PC-3 (cell line): ENCODE results near the gene TSPYL2. TPM values are rescaled to one million over a fixed set of nuclear protein-coding genes. Genes with fewer than 3 reads are reported as not detected.

Source experiments
- ATAC-seq: fragments of 200-7000 bp; cut with Tn5 transposase; 2 replicates; pipeline ENCODE4 v1.9.1; 2020; ENCODE audit warnings: mild to moderate bottlenecking, moderate library complexity
- BruUV-seq: library from RNA; stranded (reverse); fragments of 400-500 nt; replicated peaks from 2 replicates; lab custom pipeline; 2021; lab: Mats Ljungman, UMichigan
- CTCF ChIA-PET: fragments of 300-600 bp; sonication (Branson Sonifier 250); formaldehyde crosslinking; loops from one replicate; lab custom pipeline; 2022; ENCODE audit warnings: antibody characterized with exemption; lab: Charles Lee
- POLR2A ChIA-PET: fragments of 300-600 bp; sonication (Branson Sonifier 250); formaldehyde crosslinking; loops from one replicate; lab custom pipeline; 2022; ENCODE audit warnings: antibody characterized with exemption; ENCODE audit not compliant: unreplicated experiment; lab: Charles Lee
- DNase-seq: peaks from one replicate; pipeline ENCODE4 v3.0.0-alpha.2; 2015
- H2AFZ ChIP-seq: fragments of 300-600 bp; sonication (generic); 2 replicates; pipeline ENCODE4 v1.6.0; 2016; ENCODE audit warnings: antibody characterized with exemption, low read length
- H3F3A ChIP-seq: fragments of 300-600 bp; sonication (generic); one replicate; pipeline ENCODE4 v1.6.0; 2017; ENCODE audit warnings: antibody characterized with exemption, low read length, control low read depth, mild to moderate bottlenecking; ENCODE audit not compliant: unreplicated experiment
- H3K27ac ChIP-seq: fragments of 300-600 bp; sonication (generic); 2 replicates; pipeline ENCODE4 v1.5.1; 2016; ENCODE audit warnings: mild to moderate bottlenecking, low read length
- H3K27me3 ChIP-seq: fragments of 300-600 bp; sonication (generic); 2 replicates; pipeline ENCODE4 v1.6.1; 2016; ENCODE audit warnings: low read length, mixed read lengths
- H3K36me3 ChIP-seq: fragments of 300-600 bp; sonication (generic); 2 replicates; pipeline ENCODE4 v1.6.1; 2016; ENCODE audit warnings: low read depth, mixed run types, low read length, mixed read lengths
- H3K4me1 ChIP-seq: fragments of 300-600 bp; sonication (generic); 2 replicates; pipeline ENCODE4 v1.5.1; 2016; ENCODE audit warnings: low read length; ENCODE audit not compliant: insufficient read depth
- H3K4me2 ChIP-seq: fragments of 300-600 bp; sonication (generic); 2 replicates; pipeline ENCODE4 v1.6.0; 2016; ENCODE audit warnings: low read length
- H3K4me3 ChIP-seq: fragments of 300-600 bp; sonication (generic); 2 replicates; pipeline ENCODE4 v1.5.1; 2016; ENCODE audit warnings: mild to moderate bottlenecking, low read length, mixed read lengths
- H3K79me2 ChIP-seq: fragments of 300-600 bp; sonication (generic); 2 replicates; pipeline ENCODE4 v1.6.1; 2017; ENCODE audit warnings: low read length, mixed read lengths
- H3K9ac ChIP-seq: fragments of 300-600 bp; sonication (generic); 2 replicates; pipeline ENCODE4 v1.6.0; 2016; ENCODE audit warnings: mild to moderate bottlenecking, low read length
- H3K9me2 ChIP-seq: fragments of 300-600 bp; sonication (generic); replicated peaks from 2 replicates; pipeline ENCODE4 v1.6.1; 2016; ENCODE audit warnings: mixed run types, low read length, mixed read lengths
- H3K9me3 ChIP-seq: fragments of 300-600 bp; sonication (generic); 2 replicates; pipeline ENCODE4 v1.6.1; 2016; ENCODE audit warnings: low read length, mixed read lengths
- H4K20me1 ChIP-seq: fragments of 300-600 bp; sonication (generic); 2 replicates; pipeline ENCODE4 v1.6.1; 2016; ENCODE audit warnings: low read length, mixed read lengths
- EZH2 ChIP-seq: fragments of 300-600 bp; sonication (generic); IDR thresholded peaks from one replicate; pipeline ENCODE4 v1.6.1; 2017; ENCODE audit warnings: antibody characterized with exemption, mild to moderate bottlenecking, low read length; ENCODE audit not compliant: unreplicated experiment
- EZH2phosphoT487 ChIP-seq: fragments of 300-600 bp; sonication (generic); IDR thresholded peaks from 2 replicates; pipeline ENCODE4 v1.6.1; 2018; ENCODE audit warnings: mild to moderate bottlenecking, antibody characterized with exemption, low read length, borderline replicate concordance
- intact Hi-C: fragments of 100-400 bp; cut with micrococcal nuclease; formaldehyde crosslinking; loops from 2 replicates; pipeline ENCODE4 v1.9.0; 2023
- total RNA-seq: library from RNA; depleted of rRNA; stranded (reverse); fragments of >200 nt; gene quantifications from 2 replicates; pipeline ENCODE4 v1.2.3, GENCODE V29; 2014
- TF ChIP-seq, protein P1 (sequence below): fragments of 300-600 bp; sonication (generic); conservative IDR thresholded peaks from 2 replicates; pipeline ENCODE4 v1.5.1; 2017; ENCODE audit warnings: antibody characterized with exemption, low read depth, mild to moderate bottlenecking, low read length

The TSPYL2 gene
- total RNA-seq, 1 experiment from 2014 or later = 22.4 TPM

DNA sequence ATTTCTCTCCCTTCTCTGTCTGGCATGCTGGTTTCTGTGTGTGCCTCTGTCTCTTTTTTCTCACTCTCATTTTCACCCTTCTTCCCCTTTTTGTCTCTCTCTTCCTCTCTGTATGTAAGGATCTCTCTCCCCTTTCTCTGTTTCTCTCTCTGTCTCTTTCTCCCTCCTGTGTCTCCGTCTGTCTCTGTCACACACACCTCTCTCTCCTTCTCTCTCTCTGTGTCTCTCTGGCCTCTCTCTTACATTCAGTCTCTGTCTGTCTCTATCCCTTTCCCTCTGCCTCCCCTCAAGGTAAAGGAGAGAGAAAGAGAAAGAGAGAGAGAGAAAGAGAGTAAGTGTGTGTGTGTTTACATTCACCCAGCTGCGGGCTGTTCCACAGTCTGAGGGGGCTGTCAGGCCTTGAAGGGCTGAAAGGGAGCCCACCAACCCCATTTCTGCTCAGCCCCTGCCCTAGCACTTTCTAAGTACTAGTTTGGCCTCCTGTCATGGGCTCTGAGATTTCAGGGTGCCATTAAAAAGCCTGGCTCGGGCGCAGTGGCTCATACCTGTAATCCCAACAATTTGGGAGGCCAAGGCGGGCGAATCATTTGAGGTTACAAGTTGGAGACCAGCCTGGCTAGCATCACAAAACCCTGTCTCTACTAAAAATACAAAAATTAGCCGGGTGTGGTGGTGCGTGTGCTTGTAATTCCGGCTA lies 9.6 kb upstream of the TSPYL2 start:
- no peaks in the 10 kb centered on the region for H3K9me2 ChIP-seq
- intact Hi-C loops = no loop called here
- H3K36me3 ChIP-seq = no peaks in the 10 kb centered on the region
- no TSS peak for BruUV-seq
- H3K79me2 ChIP-seq = no peaks in the 10 kb centered on the region
- H3K4me1 ChIP-seq = peaks cover 7% of the 10 kb centered on the region; the same call in 1 of the 2 replicates
- H3K4me2 ChIP-seq = peak overlapping the region; percentile 93
- no peaks in the 10 kb centered on the region for H4K20me1 ChIP-seq
- no peak; the same call in none of the 2 replicates for ATAC-seq
- ChIA-PET CTCF (no interaction called here), POLR2A (interaction anchor here (0.6 kb wide), 1 partner anchor 8 kb away, joined by 4 read pairs; no protein-coding TSS in a partner anchor)
- no peak overlapping the region for H3K27ac ChIP-seq
- H3K4me3 ChIP-seq = peak overlapping the region; percentile 80
- H3K9ac ChIP-seq = peak overlapping the region; percentile 49
- peak overlapping the region; percentile 96 for H2AFZ ChIP-seq
- H3F3A ChIP-seq = no peaks in the 10 kb centered on the region
- DNase-seq = no peak
- no peaks in the 10 kb centered on the region for H3K27me3 ChIP-seq
- TF ChIP-seq, protein P1, sequence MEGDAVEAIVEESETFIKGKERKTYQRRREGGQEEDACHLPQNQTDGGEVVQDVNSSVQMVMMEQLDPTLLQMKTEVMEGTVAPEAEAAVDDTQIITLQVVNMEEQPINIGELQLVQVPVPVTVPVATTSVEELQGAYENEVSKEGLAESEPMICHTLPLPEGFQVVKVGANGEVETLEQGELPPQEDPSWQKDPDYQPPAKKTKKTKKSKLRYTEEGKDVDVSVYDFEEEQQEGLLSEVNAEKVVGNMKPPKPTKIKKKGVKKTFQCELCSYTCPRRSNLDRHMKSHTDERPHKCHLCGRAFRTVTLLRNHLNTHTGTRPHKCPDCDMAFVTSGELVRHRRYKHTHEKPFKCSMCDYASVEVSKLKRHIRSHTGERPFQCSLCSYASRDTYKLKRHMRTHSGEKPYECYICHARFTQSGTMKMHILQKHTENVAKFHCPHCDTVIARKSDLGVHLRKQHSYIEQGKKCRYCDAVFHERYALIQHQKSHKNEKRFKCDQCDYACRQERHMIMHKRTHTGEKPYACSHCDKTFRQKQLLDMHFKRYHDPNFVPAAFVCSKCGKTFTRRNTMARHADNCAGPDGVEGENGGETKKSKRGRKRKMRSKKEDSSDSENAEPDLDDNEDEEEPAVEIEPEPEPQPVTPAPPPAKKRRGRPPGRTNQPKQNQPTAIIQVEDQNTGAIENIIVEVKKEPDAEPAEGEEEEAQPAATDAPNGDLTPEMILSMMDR = no peak
- TF ChIP-seq EZH2phosphoT487 (no peak), EZH2 (no peak)
- no peaks in the 10 kb centered on the region for H3K9me3 ChIP-seq

DNA sequence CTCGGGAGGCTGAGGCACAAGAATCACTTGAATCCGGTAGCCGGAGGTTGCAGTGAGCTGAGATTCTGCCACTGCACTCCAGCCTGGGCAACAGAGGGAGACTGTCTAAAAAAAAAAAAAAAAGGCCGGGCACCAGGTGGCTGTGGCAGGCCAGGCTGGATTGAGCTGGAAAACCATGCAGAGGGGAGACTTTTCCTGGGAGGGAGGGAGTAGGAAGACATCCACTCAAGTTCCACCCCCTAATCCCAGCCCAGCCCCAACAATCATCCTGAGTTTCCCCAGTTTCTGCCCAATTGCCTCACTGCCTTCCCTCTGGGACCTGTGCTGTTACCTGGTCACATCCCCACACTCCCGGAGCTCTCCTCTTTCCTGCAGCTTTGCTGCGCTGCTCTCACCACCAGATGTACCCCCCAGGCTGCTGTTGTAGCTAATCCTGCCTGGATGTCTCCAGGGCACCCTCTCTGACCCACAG lies 9.0 kb upstream of the TSPYL2 start:
- peaks cover 7% of the 10 kb centered on the region; the same call in 1 of the 2 replicates for H3K4me1 ChIP-seq
- no peak overlapping the region for H3K27ac ChIP-seq
- H4K20me1 ChIP-seq = no peaks in the 10 kb centered on the region
- DNase-seq = no peak
- no peak for ATAC-seq
- H2AFZ ChIP-seq = no peak overlapping the region
- H3K9me2 ChIP-seq = no peaks in the 10 kb centered on the region
- no peaks in the 10 kb centered on the region for H3K79me2 ChIP-seq
- H3K9me3 ChIP-seq = no peaks in the 10 kb centered on the region
- TF ChIP-seq, protein P1 = no peak
- no peak for TF ChIP-seq EZH2phosphoT487
- ChIA-PET POLR2A (no interaction called here), CTCF (no interaction called here)
- TSS peak; percentile 20 for BruUV-seq
- no peak overlapping the region for H3K4me2 ChIP-seq
- intact Hi-C loops = no loop called here
- H3K9ac ChIP-seq = no peak overlapping the region
- no peak overlapping the region for H3K4me3 ChIP-seq
- no peaks in the 10 kb centered on the region for H3K36me3 ChIP-seq
- H3K27me3 ChIP-seq = no peaks in the 10 kb centered on the region
- no peaks in the 10 kb centered on the region for H3F3A ChIP-seq

DNA sequence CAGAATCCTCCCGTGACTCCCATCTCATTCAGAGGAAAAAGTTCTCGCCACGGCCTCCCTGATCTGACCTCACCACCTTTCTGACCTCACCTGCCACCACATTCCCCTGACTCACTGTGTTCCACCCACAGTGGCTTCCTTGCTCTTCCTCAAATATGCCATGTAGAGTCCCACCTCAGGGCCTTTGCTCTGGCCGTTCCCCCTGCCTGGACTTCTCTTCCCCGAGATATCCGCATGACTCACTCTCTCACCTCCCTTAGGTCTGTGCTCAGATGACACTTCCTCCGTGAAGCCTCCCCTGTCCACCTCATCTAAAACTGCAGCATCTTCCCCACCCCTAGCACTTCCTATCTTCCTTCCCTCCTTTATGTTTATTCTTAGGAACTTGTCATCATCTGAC lies 7.2 kb upstream of the TSPYL2 start:
- Histone ChIP-seq H3K27me3 (no peaks in the 10 kb centered on the region), H3F3A (no peaks in the 10 kb centered on the region), H3K79me2 (no peaks in the 10 kb centered on the region), H3K9ac (no peak overlapping the region), H2AFZ (no peak overlapping the region), H3K4me1 (peaks cover 7% of the 10 kb centered on the region; the same call in 1 of the 2 replicates), H3K9me2 (no peaks in the 10 kb centered on the region), H3K4me3 (no peak overlapping the region), H3K27ac (no peak overlapping the region), H3K4me2 (no peak overlapping the region), H3K36me3 (no peaks in the 10 kb centered on the region), H4K20me1 (no peaks in the 10 kb centered on the region), H3K9me3 (no peaks in the 10 kb centered on the region)
- DNase-seq (no peak), ATAC-seq (no peak)
- ChIA-PET POLR2A (no interaction called here), CTCF (no interaction called here)
- intact Hi-C loops = no loop called here
- TF ChIP-seq EZH2 (no peak), EZH2phosphoT487 (no peak)
- TF ChIP-seq, protein P1 = no peak
- BruUV-seq = no TSS peak
